Upper lobe of left lung (tissue), 6 donors: ENCODE results near the gene SOD3. TPM values are rescaled to one million over a fixed set of nuclear protein-coding genes. Genes with fewer than 3 reads are reported as not detected.

Source experiments
- ATAC-seq, 2 donors: fragments of 200-7000 bp; cut with Tn5 transposase; one replicate each; pipeline ENCODE4 v1.9.1; 2022; ENCODE audit warnings: mild to moderate bottlenecking in 2 of 2, moderate library complexity in 2 of 2; ENCODE audit not compliant: low FRiP score in 2 of 2
- DNase-seq, 2 donors: peaks; one replicate each; pipeline ENCODE4 v3.0.0-alpha.2; 2019 to 2020
- H3K27ac ChIP-seq, 4 donors: fragments of 200-600 bp; sonication (generic); one replicate each; pipeline ENCODE4 v1.5.1; 2016 to 2019
- H3K27me3 ChIP-seq, 4 donors: fragments of 200-600 bp; sonication (generic); one replicate each; pipeline ENCODE4 v1.5.1; 2017 to 2019
- H3K36me3 ChIP-seq, 4 donors: fragments of 200-600 bp; sonication (generic); one replicate each; pipeline ENCODE4 v1.5.1; 2016 to 2019
- H3K4me1 ChIP-seq, 4 donors: fragments of 200-600 bp; sonication (generic); one replicate each; pipeline ENCODE4 v1.5.1; 2018 to 2019
- H3K4me3 ChIP-seq, 4 donors: fragments of 200-600 bp; sonication (generic); one replicate each; pipeline ENCODE4 v1.5.1; 2017 to 2019; ENCODE audit warnings: mild to moderate bottlenecking in 2 of 4, moderate library complexity in 1 of 4
- H3K9me3 ChIP-seq, 4 donors: fragments of 200-600 bp; sonication (generic); one replicate each; pipeline ENCODE4 v1.5.1; 2018 to 2019
- EP300 ChIP-seq, 4 donors: sonication (generic); formaldehyde crosslinking; IDR thresholded peaks; one replicate each; pipeline ENCODE4 v1.5.1; 2017; ENCODE audit warnings: antibody characterized with exemption in 4 of 4, control low read depth in 2 of 4
- POLR2A ChIP-seq, 4 donors: fragments of 450-650 bp; IDR thresholded peaks; one replicate each; pipeline ENCODE4 v1.5.1; 2016 to 2017; ENCODE audit warnings: antibody characterized with exemption in 4 of 4, mild to moderate bottlenecking in 2 of 4
- POLR2AphosphoS5 ChIP-seq, 2 donors: sonication (generic); formaldehyde crosslinking; IDR thresholded peaks; one replicate each; pipeline ENCODE4 v1.5.1; 2017; ENCODE audit warnings: antibody characterized with exemption in 2 of 2
- WGBS, 2 donors: methylation state at CpG; one replicate each; pipeline ENCODE4 v1.1.5; 2017 to 2018; 5-methylcytosine and 5-hydroxymethylcytosine counted together
- total RNA-seq, 6 donors: library from RNA; depleted of rRNA in 4 of 6; stranded (reverse); fragments of >200 nt in 4 of 6; gene quantifications; one replicate each; pipeline versions ENCODE4 v1.1.0 to v1.2.1, GENCODE V29; 2016 to 2021
- TF ChIP-seq, protein P1 (sequence below), 6 experiments: fragments of 450-650 bp in 4 of 6; fragments of 200-600 bp in 2 of 6; sonication (generic) in 2 of 6; IDR thresholded peaks; one replicate each; pipeline ENCODE4 v1.5.1; 2016 to 2019; ENCODE audit warnings: antibody characterized with exemption in 6 of 6
- donor health status: DM: no; HTN: no; CAD: no; lungs with moderate emphysema.
- donor health status: DM: no; HTN: yes; CAD: no; lungs with severe emphysema.

The SOD3 gene
- total RNA-seq, 6 donors from 2014 or later: 109 to 484 (median 200) TPM

DNA sequence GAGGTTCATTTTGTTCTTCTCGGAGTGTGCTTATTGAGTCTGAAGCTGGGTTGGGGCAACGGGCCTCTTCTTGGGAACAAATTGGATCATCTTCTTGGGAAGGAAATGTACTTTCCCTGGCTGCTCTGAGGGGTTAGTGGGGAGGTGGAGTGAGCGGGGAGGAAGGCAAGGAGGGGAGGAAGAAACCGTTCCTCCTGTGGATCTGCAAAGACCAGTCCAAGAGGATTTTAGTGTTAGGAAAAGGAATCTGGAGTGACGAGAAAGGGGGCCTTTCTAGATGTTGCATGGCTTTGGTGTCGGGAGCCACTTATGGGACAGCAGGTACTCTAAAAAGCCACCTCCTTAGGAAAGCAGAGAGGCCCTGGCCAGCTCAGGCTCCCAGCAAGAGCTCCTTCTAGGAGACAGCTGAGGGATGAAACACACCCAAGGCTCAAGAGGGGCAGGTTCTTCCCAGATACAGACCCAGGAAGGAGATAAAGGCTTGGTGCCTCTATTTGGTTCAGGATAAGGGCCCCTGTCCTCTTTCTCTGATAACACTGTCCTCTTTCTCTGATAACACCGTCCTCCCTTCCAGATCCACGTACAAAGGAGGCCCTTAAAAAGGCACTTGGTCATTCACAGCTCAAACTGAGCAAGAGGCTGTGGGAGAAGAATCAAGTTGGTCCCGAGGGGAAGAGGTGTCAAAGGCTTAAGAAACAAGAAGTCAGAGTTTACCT is 451 bp downstream of the SOD3 start:
- no peaks in the 10 kb centered on the region for H3K9me3 ChIP-seq
- peak overlapping the region in 3 of 4 donors; percentile 26 to 45 (median 42) for H3K4me3 ChIP-seq
- peak; percentile 16 to 32 for ATAC-seq
- WGBS, 2 donors: 42 to 48% methylated on average over 9 of the region's 9 CpGs
- no peak for DNase-seq
- H3K27me3 ChIP-seq: peaks cover 0 to 15% (median 5%) of the 10 kb centered on the region in 4 donors
- H3K27ac ChIP-seq: peak overlapping the region; percentile 63 to 89 (median 84)
- TF ChIP-seq EP300 (IDR thresholded peaks at IDR 0.05) (no peak), POLR2A (IDR thresholded peaks at IDR 0.05) (peak in 1 of 4 donors; percentile 11)
- peaks cover 20 to 40% (median 28%) of the 10 kb centered on the region in 4 donors for H3K4me1 ChIP-seq
- H3K36me3 ChIP-seq: no peaks in the 10 kb centered on the region

GRCh38 chr4:24796620-24797019 is 1.2 kb downstream of the SOD3 start:
- H3K4me1 ChIP-seq: peaks cover 20 to 48% (median 29%) of the 10 kb centered on the region in 4 donors
- no peak for DNase-seq
- ATAC-seq: no peak
- no peak overlapping the region for H3K4me3 ChIP-seq
- TF ChIP-seq EP300 (IDR thresholded peaks at IDR 0.05): no peak
- no peak for TF ChIP-seq POLR2A (IDR thresholded peaks at IDR 0.05)
- no peak for TF ChIP-seq POLR2AphosphoS5 (IDR thresholded peaks at IDR 0.05)
- H3K27me3 ChIP-seq: peaks cover 0 to 15% (median 5%) of the 10 kb centered on the region in 4 donors
- no peaks in the 10 kb centered on the region for H3K9me3 ChIP-seq
- H3K36me3 ChIP-seq: no peaks in the 10 kb centered on the region
- peak overlapping the region in 2 of 4 donors; percentile 1 to 89 for H3K27ac ChIP-seq

DNA sequence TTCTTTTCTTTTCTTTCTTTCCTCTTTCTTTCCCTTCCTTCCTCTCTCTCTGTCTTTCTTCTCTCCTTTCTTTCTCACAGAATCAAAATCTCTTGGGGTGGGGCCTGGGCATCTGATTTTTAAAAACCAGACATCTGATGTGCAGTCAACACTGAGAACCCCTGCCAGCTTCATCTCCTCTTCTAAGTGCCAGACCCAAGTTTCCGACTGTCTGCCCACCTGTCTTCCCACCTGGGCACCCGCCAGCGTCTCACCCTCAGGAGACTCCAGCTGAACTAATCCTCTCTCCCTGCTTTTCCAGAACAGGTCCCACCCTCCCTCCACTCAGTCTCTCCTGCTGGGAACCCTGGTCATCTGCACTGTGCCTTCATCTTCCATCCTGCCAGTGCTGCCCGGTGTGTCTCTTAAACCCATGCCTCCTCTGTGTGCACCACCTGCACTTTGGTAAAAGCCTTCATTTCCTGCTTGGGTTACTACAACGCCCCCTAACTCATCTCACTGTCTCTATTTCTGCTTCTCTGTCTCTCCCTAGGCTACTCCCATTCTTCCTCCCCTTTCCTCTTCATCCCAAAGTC is 2.8 kb downstream of the SOD3 start:
- no peak for TF ChIP-seq POLR2AphosphoS5 (IDR thresholded peaks at IDR 0.05)
- no peak for TF ChIP-seq EP300 (IDR thresholded peaks at IDR 0.05)
- TF ChIP-seq, protein P1, sequence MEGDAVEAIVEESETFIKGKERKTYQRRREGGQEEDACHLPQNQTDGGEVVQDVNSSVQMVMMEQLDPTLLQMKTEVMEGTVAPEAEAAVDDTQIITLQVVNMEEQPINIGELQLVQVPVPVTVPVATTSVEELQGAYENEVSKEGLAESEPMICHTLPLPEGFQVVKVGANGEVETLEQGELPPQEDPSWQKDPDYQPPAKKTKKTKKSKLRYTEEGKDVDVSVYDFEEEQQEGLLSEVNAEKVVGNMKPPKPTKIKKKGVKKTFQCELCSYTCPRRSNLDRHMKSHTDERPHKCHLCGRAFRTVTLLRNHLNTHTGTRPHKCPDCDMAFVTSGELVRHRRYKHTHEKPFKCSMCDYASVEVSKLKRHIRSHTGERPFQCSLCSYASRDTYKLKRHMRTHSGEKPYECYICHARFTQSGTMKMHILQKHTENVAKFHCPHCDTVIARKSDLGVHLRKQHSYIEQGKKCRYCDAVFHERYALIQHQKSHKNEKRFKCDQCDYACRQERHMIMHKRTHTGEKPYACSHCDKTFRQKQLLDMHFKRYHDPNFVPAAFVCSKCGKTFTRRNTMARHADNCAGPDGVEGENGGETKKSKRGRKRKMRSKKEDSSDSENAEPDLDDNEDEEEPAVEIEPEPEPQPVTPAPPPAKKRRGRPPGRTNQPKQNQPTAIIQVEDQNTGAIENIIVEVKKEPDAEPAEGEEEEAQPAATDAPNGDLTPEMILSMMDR (IDR thresholded peaks at IDR 0.05): no peak
- TF ChIP-seq POLR2A (IDR thresholded peaks at IDR 0.05): no peak
- Histone ChIP-seq H3K4me1 (peaks cover 20 to 42% (median 24%) of the 10 kb centered on the region in 4 donors), H3K36me3 (no peaks in the 10 kb centered on the region), H3K27ac (no peak overlapping the region), H3K4me3 (no peak overlapping the region), H3K27me3 (peaks cover 0 to 15% (median 5%) of the 10 kb centered on the region in 4 donors), H3K9me3 (no peaks in the 10 kb centered on the region)
- no peak for ATAC-seq
- 68 to 76% methylated on average over 5 of the region's 5 CpGs for WGBS, 2 donors
- no peak for DNase-seq

GRCh38 chr4:24799196-24799543 is 3.8 kb downstream of the SOD3 start:
- Histone ChIP-seq H3K27ac (no peak overlapping the region), H3K4me3 (no peak overlapping the region), H3K4me1 (peaks cover 15 to 32% (median 20%) of the 10 kb centered on the region in 4 donors), H3K9me3 (no peaks in the 10 kb centered on the region), H3K27me3 (peaks cover 0 to 15% (median 5%) of the 10 kb centered on the region in 4 donors), H3K36me3 (no peaks in the 10 kb centered on the region)
- TF ChIP-seq POLR2AphosphoS5 (IDR thresholded peaks at IDR 0.05) (no peak), POLR2A (IDR thresholded peaks at IDR 0.05) (no peak), EP300 (IDR thresholded peaks at IDR 0.05) (no peak)
- TF ChIP-seq, protein P1 (IDR thresholded peaks at IDR 0.05): no peak
- no peak for ATAC-seq
- 82 to 83% methylated on average over 13 of the region's 13 CpGs for WGBS, 2 donors
- DNase-seq: no peak

DNA sequence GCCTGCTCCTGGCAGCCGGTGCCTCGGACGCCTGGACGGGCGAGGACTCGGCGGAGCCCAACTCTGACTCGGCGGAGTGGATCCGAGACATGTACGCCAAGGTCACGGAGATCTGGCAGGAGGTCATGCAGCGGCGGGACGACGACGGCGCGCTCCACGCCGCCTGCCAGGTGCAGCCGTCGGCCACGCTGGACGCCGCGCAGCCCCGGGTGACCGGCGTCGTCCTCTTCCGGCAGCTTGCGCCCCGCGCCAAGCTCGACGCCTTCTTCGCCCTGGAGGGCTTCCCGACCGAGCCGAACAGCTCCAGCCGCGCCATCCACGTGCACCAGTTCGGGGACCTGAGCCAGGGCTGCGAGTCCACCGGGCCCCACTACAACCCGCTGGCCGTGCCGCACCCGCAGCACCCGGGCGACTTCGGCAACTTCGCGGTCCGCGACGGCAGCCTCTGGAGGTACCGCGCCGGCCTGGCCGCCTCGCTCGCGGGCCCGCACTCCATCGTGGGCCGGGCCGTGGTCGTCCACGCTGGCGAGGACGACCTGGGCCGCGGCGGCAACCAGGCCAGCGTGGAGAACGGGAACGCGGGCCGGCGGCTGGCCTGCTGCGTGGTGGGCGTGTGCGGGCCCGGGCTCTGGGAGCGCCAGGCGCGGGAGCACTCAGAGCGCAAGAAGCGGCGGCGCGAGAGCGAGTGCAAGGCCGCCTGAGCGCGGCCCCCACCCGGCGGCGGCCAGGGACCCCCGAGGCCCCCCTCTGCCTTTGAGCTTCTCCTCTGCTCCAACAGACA is 4.4 kb downstream of the SOD3 start:
- Histone ChIP-seq H3K9me3 (no peaks in the 10 kb centered on the region), H3K4me1 (peaks cover 12 to 26% (median 15%) of the 10 kb centered on the region in 4 donors), H3K4me3 (peak overlapping the region in 2 of 4 donors; percentile 20 to 27), H3K27me3 (peaks cover 0 to 15% (median 5%) of the 10 kb centered on the region in 4 donors), H3K27ac (peak overlapping the region in 3 of 4 donors; percentile 46 to 64 (median 61)), H3K36me3 (no peaks in the 10 kb centered on the region)
- no peak for TF ChIP-seq POLR2AphosphoS5 (IDR thresholded peaks at IDR 0.05)
- TF ChIP-seq, protein P1 (IDR thresholded peaks at IDR 0.05): no peak
- TF ChIP-seq POLR2A (IDR thresholded peaks at IDR 0.05): no peak
- no peak for TF ChIP-seq EP300 (IDR thresholded peaks at IDR 0.05)
- ATAC-seq (no peak), DNase-seq (peak in 1 of 2 donors; percentile 85)
- WGBS, 2 donors: 53% methylated on average over 63 of the region's 103 CpGs; no CpG with 5 or more reads in 1 of the 2 donors
